Measurements from ENCODE around the gene PITPNC1. TPM values are rescaled to one million over a fixed set of nuclear protein-coding genes. Genes with fewer than 3 reads are reported as not detected.

PITPNC1 gene
- total and polyA plus RNA-seq, 2 donors (not counting 1 experiment from before 2014, with no cell fraction given) = 4.7 to 26.1 TPM

- Mint-ChIP-seq H3K27ac (no peak overlapping the region), H3K9me3 (ENCODE audit: insufficient read depth) (peaks cover 6% of the 10 kb centered on the region), H3K4me1 (peaks cover under 1% of the 10 kb centered on the region), H3K4me3 (no peak overlapping the region), H3K27me3 (no peaks in the 10 kb centered on the region)
- WGBS (ENCODE audit: insufficient coverage) = 76% methylated on average over 5 of the region's 8 CpGs
- Histone ChIP-seq H2AFZ (ENCODE audit: insufficient read depth, low read depth, low read length, poor library complexity, severe bottlenecking) (no peak overlapping the region), H3K4me3 (ENCODE audit: control extremely low read depth in 1 of 5, extremely low read depth in 1 of 5, insufficient read depth in 1 of 5, low read depth in 2 of 5, low read length in 4 of 5) (no peak overlapping the region), H3K9ac (ENCODE audit: low read length) (no peak overlapping the region), H3K4me2 (replicated peaks; ENCODE audit: low read depth, low read length, poor library complexity, severe bottlenecking) (no peak overlapping the region), H3K27me3 (replicated peaks in 1 of 4; ENCODE audit: control extremely low read depth in 1 of 4, control insufficient read depth in 3 of 4, insufficient read depth in 4 of 4, low read length in 3 of 4) (no peaks in the 10 kb centered on the region), H4K20me1 (ENCODE audit: control insufficient read depth, insufficient read depth, low read length, poor library complexity, severe bottlenecking) (no peaks in the 10 kb centered on the region), H3K4me1 (ENCODE audit: control insufficient read depth in 2 of 2, insufficient read depth in 2 of 2, low read length in 2 of 2) (no peaks in the 10 kb centered on the region), H3K9me3 (ENCODE audit: control extremely low read depth in 1 of 3, control insufficient read depth in 2 of 3, insufficient read depth in 1 of 3, low read length in 2 of 3) (peaks cover 0 to 17% (median 16%) of the 10 kb centered on the region in 3 donors), H3K27ac (ENCODE audit: low read length in 2 of 2) (no peak overlapping the region), H3K79me2 (ENCODE audit: control insufficient read depth, insufficient read depth, low read length) (no peaks in the 10 kb centered on the region), H3K36me3 (replicated peaks in 1 of 2; ENCODE audit: control extremely low read depth in 1 of 2, control insufficient read depth in 1 of 2, extremely low read depth in 1 of 2, insufficient read depth in 2 of 2, low read length in 1 of 2) (no peaks in the 10 kb centered on the region)
- CTCF ChIA-PET = no interaction called here
- ATAC-seq (ENCODE audit: low read depth) (no peak), DNase-seq (no peak)
- TF ChIP-seq EZH2 (IDR thresholded peaks at IDR 0.05; ENCODE audit: borderline replicate concordance, insufficient read depth, low read depth, low read length, poor library complexity, severe bottlenecking) = no peak
- no peak for TF ChIP-seq CTCF (IDR thresholded peaks at IDR 0.05)
- POLR2A ChIA-PET = no interaction called here
- intact Hi-C loops (cut with micrococcal nuclease) = no loop called here
Measured at GRCh38 chr17:67656494-67657203, 279.6 kb downstream of the PITPNC1 start.

- H3K79me2 ChIP-seq (ENCODE audit: control insufficient read depth, insufficient read depth, low read length) = no peaks in the 10 kb centered on the region
Measured at GRCh38 chr17:67657596-67657995, 280.5 kb downstream of the PITPNC1 start.

More at GRCh38 chr17:67657596-67657995, 280.5 kb downstream of the PITPNC1 start:
- H3K27me3 Mint-ChIP-seq = no peaks in the 10 kb centered on the region
- H3K9ac ChIP-seq (ENCODE audit: low read length) = no peak overlapping the region
- intact Hi-C loops (cut with micrococcal nuclease) = no loop called here
- no peak overlapping the region for H3K4me2 ChIP-seq (replicated peaks; ENCODE audit: low read depth, low read length, poor library complexity, severe bottlenecking)
- DNase-seq = no peak
- no peak overlapping the region for H3K4me3 ChIP-seq (ENCODE audit: control extremely low read depth in 1 of 5, extremely low read depth in 1 of 5, insufficient read depth in 1 of 5, low read depth in 2 of 5, low read length in 4 of 5)
- no peak overlapping the region for H2AFZ ChIP-seq (ENCODE audit: insufficient read depth, low read depth, low read length, poor library complexity, severe bottlenecking)
- ATAC-seq (ENCODE audit: low read depth) = no peak
- no peaks in the 10 kb centered on the region for H3K4me1 Mint-ChIP-seq
- no peak overlapping the region for H3K27ac Mint-ChIP-seq
- no peaks in the 10 kb centered on the region for H3K27me3 ChIP-seq (replicated peaks in 1 of 4; ENCODE audit: control extremely low read depth in 1 of 4, control insufficient read depth in 3 of 4, insufficient read depth in 4 of 4, low read length in 3 of 4)
- no peak for TF ChIP-seq CTCF (IDR thresholded peaks at IDR 0.05)
- no peak for TF ChIP-seq EZH2 (IDR thresholded peaks at IDR 0.05; ENCODE audit: borderline replicate concordance, insufficient read depth, low read depth, low read length, poor library complexity, severe bottlenecking)
- WGBS (ENCODE audit: insufficient coverage) = 94% methylated on average over 3 of the region's 4 CpGs
- no peaks in the 10 kb centered on the region for H3K36me3 ChIP-seq (replicated peaks in 1 of 2; ENCODE audit: control extremely low read depth in 1 of 2, control insufficient read depth in 1 of 2, extremely low read depth in 1 of 2, insufficient read depth in 2 of 2, low read length in 1 of 2)
- ChIA-PET CTCF (no interaction called here), POLR2A (no interaction called here)
- peaks cover 6% of the 10 kb centered on the region for H3K9me3 Mint-ChIP-seq (ENCODE audit: insufficient read depth)
- no peak overlapping the region for H3K4me3 Mint-ChIP-seq
- no peak overlapping the region for H3K27ac ChIP-seq (ENCODE audit: low read length in 2 of 2)
- peaks cover 0 to 17% (median 16%) of the 10 kb centered on the region in 3 donors for H3K9me3 ChIP-seq (ENCODE audit: control extremely low read depth in 1 of 3, control insufficient read depth in 2 of 3, insufficient read depth in 1 of 3, low read length in 2 of 3)
- no peaks in the 10 kb centered on the region for H4K20me1 ChIP-seq (ENCODE audit: control insufficient read depth, insufficient read depth, low read length, poor library complexity, severe bottlenecking)
- H3K4me1 ChIP-seq (ENCODE audit: control insufficient read depth in 2 of 2, insufficient read depth in 2 of 2, low read length in 2 of 2) = no peaks in the 10 kb centered on the region
